Islet of Langerhans (tissue), 1 donor: Measurements from ENCODE around the gene NKRF.

Experiments used
- FAIRE-seq: peaks from one replicate; lab custom pipeline; 2011; peaks lifted over from hg19 to GRCh38; lab: Jason Lieb, UNC

The NKRF gene

DNA sequence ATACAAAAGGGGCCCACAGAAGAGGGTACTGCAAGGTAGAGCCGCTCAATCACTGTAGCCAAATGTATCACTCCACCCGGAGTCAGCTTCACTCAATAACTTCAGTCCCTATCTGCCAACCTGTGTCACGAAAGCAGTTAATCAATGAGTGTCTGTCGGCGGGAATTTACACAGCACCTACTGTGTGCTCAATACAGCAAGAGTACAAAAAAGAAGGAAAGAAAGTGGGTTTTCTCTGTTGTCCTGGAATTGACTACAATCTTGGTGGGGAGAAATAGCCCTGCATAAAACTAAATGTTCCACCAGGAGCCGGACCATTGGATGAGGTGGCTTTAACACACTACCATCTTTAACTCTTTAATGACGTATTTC is 780 bp upstream of the NKRF start:
- FAIRE-seq, result no peak

DNA sequence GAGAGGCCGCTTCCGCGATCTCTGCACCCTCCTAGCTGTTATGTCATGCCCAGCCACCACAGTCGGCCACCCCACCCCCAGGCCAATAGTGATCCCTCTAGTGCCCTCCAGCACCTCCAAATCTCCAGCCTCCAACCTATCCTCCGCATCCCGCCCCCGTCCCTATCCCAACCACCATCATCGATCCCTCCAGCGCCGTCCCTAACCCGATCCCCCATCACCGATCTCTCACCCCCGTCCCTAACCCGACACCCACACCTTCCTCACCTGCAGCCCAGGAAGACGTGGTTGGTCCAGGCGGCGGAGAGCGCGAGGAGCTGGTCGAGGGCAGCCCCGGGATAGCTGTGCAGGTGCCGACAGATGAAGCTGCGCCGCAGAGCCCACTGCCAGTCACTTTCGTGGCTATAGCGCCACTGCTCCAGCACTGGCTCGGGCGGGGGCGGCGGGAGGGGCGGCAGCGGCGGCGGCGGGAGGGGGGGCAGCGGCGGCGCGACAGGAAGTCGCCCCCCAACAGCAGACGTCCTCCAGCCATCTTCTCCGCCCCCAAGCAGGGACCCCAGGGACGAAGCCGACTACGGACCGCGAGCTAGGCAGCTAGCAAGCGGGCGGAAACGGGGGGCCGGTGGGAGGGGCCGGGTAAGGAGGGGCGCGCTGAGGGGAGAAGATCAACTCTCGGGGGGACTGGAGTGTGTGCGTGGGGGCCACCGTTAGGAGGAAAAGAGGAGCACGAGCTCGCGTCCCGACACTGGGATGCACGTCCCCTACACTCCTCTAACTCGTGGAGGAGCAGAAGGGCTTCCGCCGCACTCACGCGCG is 552 bp downstream of the NKRF start:
- no peak for FAIRE-seq

DNA sequence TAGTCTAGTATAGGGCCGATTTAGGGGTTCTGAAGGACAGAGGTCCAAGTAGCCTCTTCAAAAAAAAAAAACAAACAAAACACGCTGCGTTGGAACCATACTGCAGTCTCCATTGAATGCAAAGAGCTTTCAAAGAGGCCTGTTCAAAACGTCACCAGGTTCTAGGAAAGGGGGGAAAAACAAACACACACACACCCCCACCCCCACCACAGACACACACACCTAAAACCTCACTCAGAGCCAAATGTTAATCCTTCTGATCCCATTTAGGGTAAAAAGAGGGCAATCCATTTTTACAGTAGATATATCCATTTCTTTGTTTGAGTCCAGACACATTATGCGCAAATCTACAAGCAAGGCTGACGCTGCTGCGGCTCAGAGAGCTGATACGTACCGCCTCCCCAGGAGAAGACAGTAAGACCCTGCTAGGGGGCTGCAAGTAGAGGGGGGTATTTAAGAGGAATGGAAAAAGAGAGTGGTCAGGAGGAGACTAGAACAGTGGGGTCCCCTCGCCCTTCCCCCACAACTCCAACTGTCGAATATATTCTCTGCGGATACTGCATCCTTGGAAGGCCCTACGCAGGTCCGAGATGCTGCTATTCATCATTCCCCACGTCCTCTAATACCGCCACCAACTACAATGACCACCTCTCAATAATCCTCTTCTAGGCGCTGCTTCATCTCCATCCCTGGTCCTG is 1.3 kb downstream of the NKRF start:
- FAIRE-seq, result no peak

DNA sequence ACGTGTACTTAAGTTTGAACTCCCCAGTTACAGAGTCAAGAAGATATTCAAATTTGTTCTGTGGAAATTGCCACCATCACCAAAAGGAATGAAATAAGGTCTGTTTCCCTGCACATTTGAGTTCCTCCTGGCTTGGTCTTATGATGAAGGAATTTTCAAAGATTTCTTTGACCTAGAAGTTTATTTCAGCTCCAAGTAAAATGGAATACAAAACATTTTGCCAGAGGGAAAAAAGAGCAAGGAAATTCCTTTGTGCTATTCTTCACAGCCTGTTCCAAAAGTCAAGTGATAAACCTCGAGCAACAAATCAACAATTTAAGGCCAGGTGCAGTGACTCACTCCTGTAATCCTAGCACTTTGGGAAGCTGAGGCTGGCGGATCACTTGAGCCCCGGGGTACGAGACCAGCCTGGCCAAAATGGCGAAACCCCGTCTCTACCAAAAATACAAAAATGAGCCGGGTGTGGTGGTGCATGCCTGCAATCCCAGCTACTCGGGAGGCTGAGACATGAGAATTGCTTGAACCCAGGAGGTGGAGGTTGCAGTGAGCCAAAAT is 3.4 kb downstream of the NKRF start:
- no peak for FAIRE-seq

DNA sequence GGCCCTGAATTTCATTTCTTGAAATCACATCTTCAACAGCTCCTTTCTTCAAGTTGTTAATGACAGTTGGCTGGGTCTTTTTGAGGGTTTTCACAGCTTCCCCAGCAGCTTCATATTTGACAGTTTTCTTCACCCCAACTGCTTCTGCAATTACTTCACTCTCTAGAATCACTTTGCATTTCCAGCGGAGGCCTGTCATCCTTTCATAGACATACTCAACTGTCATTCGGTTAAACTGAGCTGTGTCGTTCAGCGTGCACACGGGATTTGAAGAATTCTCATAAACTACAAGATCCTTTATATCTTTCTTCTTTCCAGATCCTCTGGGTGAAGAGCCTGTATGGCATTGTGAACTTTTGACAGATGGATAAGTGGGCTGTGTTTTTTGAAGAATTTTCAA is 16.4 kb downstream of the NKRF start:
- no peak for FAIRE-seq

DNA sequence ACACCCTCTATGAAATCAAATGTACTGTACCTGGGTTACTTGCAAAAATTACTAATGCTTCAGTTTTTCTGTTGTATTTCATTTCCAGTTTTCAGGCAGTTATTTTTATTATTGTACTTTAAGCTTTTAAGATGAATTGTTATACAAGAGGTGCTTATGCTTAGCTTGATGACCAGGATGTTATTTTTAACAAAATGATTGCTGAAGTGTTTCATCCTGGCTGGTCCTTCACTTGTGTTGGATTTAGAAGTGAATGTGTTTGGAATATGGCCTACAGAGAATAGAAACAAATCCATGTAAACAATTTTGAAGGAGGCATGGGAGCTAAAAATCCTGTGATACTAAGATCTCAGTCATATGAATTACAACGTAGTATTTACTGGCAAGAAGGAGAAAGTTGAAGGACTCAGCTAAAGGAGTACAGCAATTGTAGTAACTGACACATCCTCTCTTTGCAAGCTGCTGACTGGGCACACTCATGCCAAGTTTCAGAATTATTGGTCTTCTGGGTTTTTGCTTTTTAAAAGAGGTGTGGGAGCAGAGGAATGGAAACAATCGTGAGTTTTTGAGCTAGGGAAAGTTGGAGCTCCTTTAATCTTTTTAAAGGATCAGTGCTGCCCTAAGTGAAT is 22.7 kb downstream of the NKRF start:
- FAIRE-seq, result no peak

DNA sequence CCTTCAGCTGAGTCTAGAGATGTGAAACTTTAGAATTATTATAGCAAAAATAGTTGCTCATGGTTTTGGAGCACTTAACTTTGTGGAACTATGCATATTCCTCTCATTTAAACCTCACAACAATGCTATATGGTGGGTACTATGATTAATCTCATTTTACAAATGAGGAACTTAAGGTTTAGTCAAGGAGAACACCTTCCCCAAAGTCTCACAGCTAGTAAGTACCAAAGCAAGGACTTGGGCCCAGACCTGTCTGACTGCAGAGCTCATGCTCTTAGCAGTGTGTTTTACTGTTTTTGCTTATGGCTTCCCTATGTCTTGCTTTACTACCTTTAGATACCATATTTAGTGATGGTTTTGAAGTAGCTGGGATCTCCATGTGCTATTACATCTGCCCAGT is 26.8 kb downstream of the NKRF start:
- no peak for FAIRE-seq

DNA sequence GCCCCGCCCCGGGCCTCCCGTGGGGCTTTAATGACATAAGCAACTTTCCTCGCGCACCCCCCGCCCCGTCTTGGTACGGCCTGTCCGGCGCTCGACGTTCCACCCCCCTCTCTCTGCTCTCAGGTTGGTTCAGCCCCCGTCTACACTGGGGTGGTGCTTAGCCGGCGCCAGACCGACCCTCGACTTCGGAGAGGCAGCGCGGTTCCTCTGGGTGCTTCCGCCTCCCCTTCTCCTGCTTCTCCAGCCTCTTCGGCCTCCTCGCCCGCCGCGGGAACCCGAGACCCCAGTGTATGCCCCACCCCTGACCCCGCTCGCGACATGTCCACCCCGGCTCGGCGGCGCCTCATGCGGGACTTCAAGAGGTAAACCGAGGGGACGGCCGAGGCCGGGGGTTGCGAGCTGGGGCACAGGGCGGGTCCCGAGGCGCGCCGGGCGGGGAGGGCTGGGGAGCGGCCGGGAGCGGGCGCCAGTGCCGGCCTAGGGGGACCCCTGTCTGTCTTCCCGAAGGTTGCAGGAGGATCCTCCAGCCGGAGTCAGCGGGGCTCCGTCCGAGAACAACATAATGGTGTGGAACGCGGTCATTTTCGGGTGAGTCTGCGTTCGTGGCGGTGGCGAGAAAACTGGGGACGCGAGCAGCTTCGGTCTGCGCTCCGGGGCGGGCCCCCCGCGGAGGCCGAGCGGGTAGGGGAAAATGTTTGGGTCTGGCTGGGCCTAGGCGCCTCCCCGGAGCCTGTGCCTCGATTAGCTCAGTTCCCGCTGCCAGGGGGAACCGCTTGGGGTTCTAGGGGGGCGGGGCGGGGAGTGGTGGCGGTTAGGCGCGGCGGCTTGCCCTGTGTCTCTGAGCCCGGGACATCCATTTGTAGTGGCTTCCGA is 31.6 kb downstream of the NKRF start, which contains the start of gene UBE2A:
Gene UBE2A, plus strand, starts transcription at position 170 of the 873 bp plus-strand sequence. Its CDS starts 149 bp downstream, at position 319.
- no peak for FAIRE-seq

DNA sequence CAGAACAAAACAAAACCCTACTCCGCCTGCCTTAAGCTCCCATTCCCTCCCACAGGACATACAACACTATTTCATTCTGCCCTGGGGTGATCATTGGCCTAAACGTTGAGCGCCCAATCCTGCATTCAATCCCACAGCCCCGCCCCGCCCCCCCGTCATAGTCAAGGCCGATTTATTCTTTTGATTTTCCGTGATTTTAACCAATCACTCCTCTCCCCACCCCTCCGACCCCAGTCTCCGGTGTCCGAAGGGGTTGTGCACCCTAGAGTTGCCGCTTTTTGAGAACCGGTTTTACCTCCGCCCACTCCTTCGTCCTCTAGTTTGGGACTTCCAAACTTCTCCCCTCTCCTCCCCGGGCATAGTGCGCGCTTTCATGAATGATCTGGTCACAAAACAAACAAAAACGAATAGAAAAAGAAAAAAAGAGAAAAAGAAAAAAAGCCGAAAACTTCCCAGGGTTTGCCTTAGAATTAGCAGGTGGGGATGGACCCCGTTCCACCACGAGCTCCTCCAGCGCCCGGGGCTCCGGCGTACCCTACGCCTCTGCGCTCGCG is 32.3 kb downstream of the NKRF start:
- FAIRE-seq, result peak; percentile 86

DNA sequence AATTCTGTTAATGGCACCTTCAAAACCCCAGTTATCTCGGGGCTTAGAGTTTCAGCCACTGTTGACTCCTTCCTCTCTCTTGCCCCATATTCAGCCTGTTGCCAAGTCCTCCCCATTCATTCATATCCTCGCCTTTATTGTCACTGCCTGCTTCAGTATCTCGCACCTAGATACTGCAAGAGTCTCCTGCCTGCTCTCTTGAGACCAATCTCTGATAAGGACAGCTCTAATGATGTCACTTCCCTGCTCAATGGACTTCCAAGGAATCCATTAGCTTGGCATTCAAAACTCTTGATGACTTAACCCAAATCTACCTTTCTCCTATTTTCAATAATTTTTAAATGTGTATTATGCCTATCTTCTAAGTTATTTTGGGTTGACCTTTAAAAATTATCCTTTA is 33.0 kb downstream of the NKRF start:
- FAIRE-seq, result no peak

DNA sequence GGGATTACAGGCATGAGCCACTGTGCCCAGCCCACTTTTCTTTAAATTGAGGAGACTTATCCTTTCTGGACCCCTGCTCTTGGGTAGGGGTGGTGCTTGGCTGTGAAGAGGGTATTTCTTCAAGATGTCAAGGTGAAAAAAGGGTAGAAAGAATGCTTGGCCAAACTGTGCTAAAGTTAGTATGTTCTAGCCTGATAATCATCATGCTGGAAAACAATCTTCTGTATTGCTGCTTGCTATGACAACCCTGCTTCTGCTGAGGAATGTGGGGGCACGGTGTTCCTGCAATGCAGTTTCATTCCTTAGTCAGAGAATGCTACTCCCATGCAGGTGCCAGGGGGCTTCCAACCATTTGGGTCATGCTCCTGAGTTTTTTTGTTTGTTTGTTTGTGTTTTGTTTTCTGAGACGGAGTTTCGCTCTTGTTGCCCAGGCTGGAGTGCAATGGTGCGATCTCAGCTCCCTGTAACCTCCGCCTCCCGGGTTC is 35.8 kb downstream of the NKRF start:
- no peak for FAIRE-seq

DNA sequence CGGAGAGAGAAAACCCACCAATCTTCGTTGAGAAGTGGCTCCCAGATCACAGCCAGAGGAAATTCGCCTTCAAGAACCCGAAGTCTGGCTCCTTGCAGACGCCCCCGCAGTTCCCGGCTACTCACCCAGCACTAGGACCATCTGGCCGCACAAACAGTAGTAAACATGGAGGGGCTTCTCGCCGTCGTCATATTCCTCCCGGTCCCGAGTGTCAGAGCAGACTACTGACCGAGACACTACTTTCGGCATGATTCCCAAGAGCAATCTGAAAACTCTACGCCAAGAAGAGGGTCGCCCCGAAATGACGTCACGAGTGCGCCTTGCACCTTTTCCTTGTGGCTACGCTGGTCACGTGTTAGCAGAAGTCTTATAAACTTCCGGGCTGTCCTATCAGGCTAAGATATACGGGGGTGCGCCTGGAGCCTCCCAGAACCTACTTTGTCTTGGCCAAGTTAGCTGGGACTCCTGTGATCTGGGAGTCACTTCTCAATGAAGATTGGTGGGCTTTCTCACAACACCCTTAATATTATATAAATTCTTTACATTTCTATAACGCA is 41.0 kb downstream of the NKRF start, which contains the start of gene STEEP1:
Gene STEEP1, minus strand, starts transcription at position 303 of the 557 bp plus-strand sequence. Its CDS starts 54 bp downstream, at position 249.
- FAIRE-seq, result peak; percentile 99

DNA sequence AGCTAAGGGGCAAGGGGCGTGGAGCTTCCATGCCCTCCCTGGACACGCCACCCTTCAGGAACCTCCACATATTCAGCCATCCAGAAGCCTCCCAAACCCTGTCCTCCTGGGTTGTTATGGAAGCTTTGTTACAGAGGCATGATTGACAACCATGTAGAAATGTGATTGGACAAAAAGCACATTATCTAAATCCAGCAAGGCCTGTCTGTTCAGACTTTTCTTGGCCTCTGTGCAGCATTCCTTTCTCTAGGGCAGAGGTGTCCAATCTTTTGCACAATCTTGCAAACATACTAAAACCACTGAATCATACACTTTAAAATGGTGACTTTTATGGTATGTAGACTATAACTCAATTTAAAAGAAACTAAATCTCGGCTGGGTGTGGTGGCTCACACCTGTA is 53.7 kb downstream of the NKRF start:
- no peak for FAIRE-seq

DNA sequence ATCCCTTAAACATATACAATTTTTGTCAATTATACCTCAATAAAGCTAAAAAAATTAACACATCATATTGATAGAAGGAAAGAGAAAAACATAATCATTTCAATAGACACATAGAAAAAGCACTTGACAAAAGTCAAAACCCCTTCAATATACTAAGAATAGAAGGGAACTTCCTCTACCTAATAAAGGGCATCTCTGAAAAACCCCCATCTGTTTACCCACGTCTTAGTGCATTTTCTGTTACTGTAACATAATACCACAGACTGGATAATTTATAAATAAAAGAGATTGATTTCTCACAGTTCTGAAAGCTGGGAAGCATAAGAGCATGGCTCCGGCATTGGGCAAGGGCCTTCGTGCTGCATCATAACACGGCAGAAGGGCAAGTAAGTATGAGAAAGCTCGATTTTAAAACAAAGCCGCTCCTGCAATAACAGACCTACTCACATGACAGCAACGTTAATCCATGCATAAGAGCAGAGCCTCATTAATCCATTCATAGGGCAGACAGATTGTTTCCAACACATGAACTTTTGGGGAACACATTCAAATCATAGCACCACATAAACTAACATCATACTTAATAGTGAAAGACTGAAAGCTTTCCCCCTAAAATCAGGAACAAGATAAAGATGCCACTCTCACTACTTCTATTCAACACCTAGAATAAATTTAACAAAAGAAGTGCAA is 56.8 kb downstream of the NKRF start:
- no peak for FAIRE-seq

DNA sequence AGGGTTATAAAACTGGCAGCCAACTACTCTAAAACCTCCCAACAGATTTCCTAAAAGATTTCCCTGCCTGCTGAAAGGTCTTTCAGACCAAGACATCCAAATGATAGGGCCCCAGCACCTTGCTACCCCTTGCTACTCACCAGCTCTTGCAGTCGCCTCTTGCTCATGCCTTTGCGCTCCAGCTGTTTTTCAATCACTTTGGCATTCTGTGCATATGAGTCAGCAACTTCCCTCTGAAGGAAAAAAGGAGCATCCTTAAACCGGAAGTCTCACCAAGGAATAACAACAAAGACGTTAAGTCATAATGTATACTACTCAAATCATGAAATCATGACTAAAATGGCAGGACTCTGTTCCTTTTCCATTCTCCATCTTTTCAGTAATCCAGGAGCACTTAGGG is 65.0 kb downstream of the NKRF start:
- FAIRE-seq, result no peak

DNA sequence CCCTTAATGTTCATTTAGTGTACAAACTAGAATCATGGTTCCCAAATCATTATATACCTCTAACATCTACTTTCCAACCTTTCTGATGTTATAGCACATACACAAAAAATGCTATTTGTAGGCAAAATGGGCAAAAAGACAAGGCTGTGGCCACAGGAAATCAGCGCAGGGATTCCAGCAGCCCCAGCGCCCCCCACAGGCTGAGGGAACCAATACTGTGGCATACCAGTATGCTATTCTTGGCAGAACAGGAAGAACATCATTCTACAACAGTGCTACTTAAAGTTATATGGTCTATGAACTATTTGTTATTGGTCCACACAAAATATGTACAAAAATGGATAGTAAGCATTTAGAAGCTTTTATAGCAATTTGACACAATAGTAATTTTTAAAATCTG is 66.4 kb downstream of the NKRF start:
- FAIRE-seq, result no peak
